ENCODE data around the gene WDR88.
A peak's percentile ranks its signal among the peaks of the same experiment; 100 is the strongest.
"Not testable (repeated sequence)": the region's sequence is repeated elsewhere in the genome, so short reads cannot be mapped to it uniquely, and the experiment has no call there.

Gene WDR88

GRCh38 chr19:33130433-33130832 lies 1.5 kb upstream of the WDR88 start:
- DNase-seq = no peak

- no peak for DNase-seq
These were observed 511 bp downstream of the WDR88 start for GRCh38 chr19:33132425-33132824.

DNA sequence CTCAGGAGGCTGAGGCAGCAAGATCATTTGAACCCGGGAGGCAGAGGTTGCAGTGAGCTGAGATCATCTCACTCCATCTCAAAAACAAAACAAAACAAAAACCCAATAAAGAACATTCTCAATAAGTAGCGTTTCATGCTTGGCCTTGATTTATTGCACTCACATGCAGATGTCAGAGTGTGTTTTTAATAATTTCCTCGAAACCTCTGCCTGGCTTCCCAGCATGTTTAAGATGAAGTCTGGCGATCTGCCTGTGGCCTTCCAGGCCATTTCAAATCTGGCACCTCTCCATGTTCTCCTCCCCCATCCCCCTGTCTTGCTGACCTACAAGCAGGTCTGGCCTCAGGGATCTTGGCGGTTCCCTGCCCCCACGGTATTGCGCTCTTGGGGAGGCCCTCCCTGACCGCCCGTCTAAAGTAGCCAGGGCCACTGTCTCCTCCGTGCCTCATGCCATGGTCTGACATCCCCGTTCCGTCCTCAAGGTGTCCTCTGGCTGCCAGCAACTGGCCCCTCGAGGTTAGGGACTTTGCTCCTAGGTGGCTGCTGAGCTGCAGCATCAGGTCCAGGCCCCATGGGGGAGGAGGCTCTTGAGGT lies 1.6 kb downstream of the WDR88 start:
- DNase-seq = no peak

- DNase-seq = peak; percentile 61
These were observed 2.7 kb downstream of the WDR88 start for GRCh38 chr19:33134571-33135041.

- DNase-seq = no peak
These were observed 7.3 kb downstream of the WDR88 start for GRCh38 chr19:33139165-33139564.

DNA sequence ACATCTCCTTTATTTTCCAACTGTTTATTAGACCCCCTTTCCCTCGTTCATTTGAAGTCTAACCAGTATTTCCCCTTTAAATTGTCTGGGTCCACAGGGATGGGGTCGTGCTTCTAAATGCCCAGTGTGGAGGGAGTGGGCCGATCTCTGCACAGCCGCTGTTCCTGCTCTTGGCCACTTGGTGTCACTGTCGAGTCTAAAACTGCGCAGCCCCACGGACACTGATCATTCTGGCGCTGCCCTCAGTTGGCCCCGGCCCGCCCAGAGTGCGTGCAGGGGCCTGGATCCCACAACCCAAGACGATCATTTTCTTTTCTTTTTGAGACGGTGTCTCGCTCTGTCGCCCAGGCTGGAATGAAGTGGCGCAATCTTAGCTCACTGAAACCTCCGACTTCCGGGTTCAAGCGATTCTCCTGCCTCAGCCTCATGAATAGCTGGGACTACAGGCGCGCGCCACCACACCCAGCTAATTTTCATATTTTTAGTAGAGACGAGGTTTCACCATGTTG lies 12.0 kb downstream of the WDR88 start:
- peak; percentile 64 for DNase-seq

DNA sequence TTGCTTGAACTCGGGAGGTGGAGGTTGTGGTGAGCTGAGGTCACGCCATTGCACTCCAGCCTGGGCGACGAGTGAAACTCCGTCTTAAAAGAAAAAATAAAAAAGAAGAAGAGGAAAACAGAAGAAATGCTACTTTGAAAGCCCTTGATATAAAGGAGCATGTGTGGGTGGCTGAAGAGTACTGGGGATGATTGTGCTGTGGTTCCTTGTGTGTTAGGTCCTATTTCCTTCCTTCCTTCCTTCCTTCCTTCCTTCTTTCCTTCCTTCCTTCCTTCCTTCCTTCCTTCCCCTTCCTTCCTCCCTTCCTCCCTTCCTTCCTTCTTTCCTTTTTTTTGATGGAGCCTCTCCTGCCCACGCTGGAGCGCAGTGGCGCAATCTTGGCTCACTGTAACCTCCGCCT lies 14.3 kb downstream of the WDR88 start:
- no peak for DNase-seq

GRCh38 chr19:33147538-33147937 lies 15.6 kb downstream of the WDR88 start:
- no peak for DNase-seq

DNA sequence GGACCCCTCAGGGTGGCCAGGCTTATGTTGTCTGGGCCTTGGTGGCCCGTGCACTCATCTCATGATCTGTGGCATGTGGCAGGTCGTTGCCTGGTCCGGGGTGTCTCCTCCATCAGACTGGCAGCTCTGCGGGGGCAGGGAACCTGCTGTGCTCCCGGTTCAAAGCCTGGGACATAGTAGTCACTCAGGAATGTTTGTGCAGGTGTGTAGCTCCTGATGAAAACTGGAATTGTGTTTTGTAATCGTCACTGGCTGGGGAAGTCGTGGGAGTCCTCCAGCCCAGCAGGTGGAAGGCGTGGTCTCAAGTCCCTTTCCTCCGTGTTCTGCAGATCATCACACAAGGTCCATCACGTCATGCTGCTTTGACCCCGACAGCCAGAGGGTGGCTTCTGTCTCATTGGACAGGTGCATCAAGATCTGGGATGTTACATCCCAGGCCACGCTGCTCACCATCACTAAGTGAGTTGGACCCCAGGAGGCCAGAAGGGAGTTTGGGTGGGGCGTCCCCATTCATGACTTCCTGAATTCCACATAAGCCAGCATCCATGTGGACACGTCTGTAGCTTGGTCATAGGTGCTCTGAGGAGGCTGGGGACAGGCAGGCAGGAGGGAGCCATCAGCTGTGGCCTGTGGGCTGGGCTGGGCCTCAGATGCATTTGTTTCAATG lies 19.1 kb downstream of the WDR88 start:
- no peak for DNase-seq

GRCh38 chr19:33152176-33152575 lies 20.3 kb downstream of the WDR88 start:
- no peak for DNase-seq

GRCh38 chr19:33152625-33153024 lies 20.7 kb downstream of the WDR88 start:
- DNase-seq = not testable (repeated sequence)

DNA sequence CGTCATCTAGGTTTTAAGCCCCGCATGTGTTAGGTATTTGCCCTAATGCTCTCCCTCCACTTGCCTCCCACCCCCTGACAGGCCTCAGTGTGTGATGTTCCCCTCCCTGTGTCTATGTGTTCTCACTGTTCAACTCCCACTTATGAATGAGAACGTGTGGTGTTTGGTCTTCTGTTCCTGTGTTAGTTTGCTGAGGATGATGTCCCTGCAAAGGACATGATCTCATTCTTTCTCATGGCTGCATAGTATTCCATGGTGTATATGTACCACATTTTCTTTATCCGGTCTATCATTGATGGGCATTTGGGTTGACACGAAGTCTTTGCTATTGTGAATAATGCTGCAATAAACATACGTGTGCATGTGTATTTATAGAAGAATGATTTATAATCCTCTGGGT lies 22.4 kb downstream of the WDR88 start:
- DNase-seq = not testable (repeated sequence)

DNA sequence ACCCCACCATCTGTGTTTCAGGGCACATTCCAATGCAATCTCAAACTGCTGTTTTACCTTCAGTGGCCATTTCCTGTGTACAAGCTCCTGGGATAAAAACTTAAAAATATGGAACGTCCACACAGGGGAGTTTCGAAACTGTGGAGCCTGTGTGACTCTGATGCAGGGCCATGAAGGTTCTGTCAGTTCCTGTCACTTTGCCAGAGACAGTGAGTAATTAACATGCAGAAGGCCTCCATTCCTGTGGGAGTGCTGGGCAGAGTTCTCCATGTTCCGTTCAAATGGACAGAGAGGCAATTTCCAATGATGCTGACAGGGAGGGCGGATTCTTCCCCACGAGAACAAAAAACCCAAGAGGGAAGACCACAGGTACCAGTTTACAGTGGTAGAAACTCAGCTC lies 24.4 kb downstream of the WDR88 start:
- no peak for DNase-seq

GRCh38 chr19:33157906-33158305 lies 26.0 kb downstream of the WDR88 start:
- DNase-seq = no peak

- no peak for DNase-seq
These were observed 26.5 kb downstream of the WDR88 start for GRCh38 chr19:33158365-33158764.

- DNase-seq = no peak
These were observed 27.2 kb downstream of the WDR88 start for GRCh38 chr19:33159149-33159548.

DNA sequence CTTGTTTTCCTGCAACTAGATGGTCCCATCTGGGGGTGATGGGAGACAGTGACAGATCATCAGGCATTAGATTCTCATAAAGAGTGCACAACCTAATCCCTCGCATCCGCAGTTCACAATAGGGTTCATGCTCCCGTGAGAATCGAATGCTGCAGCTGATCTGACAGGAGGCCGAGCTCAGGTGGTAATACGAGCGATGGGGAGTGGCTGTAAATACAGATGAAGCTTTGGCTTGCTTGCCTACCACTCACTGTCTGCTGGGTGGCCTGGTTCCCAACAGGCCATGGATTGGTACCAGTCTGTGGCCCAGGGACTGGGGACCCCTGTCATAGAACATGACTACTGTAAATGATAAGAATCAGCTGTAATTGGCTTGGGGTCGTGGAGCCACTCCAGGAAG lies 28.0 kb downstream of the WDR88 start:
- no peak for DNase-seq

DNA sequence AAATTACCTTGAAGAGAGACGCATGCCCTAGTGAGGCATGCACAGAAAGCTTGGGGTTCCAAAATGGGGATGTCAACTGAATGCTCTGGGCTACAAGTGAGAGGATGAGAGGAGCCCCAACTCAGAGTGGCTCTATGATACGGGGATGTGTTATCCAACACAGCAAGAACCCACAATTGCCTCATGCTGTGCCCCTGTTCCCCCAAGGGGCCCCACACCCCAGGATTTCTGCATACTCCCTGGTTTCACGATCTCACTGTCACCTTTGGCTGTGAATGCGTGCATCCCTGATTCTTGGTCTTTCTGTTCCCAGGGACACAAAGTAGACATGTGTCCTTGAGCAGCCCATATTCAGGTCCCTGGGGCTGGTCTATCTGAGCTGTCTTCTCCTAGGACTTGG lies 29.3 kb downstream of the WDR88 start:
- DNase-seq = no peak

GRCh38 chr19:33163481-33163880 lies 31.6 kb downstream of the WDR88 start:
- no peak for DNase-seq

DNA sequence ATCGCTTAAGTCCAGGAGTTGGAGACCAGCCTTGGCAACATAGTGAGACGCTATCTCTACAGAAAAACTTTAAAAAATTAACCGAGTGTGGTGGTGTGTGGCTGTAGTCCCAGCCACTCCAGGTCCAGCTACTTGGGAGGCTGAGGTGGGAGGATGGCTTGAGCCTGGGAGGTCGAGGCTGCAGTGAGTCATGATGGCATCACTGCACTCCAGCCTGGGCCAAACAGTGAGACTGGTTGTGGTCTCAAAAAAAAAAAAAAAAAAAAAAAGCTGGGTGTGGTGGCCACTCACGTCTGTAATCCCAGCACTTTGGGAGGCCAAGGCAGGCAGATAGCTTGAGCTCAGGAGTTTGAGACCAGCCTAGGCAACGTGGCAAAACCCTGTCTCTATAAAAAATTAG lies 34.1 kb downstream of the WDR88 start:
- not testable (repeated sequence) for DNase-seq

GRCh38 chr19:33167438-33167837 lies 35.5 kb downstream of the WDR88 start:
- no peak for DNase-seq

DNA sequence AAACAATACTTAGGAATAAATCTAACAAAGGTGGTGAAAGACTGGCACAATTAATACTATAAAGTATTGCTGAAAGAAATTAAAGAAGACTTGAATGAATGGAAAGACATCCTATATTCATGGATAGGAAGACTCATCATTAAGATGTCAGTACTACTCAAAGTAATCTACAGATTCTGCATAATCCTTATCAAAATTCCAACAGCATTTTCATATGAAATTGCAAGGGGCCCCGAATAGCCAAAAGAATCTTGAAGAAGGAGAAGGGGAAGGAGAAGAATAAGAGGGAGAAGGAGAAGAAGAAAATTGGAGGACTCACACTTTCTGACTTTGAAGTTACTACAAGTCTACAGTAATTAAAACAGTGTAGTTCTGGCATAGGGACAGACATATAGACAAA lies 36.6 kb downstream of the WDR88 start:
- no peak for DNase-seq

- no peak for DNase-seq
These were observed 39.4 kb downstream of the WDR88 start for GRCh38 chr19:33171222-33171795.

DNA sequence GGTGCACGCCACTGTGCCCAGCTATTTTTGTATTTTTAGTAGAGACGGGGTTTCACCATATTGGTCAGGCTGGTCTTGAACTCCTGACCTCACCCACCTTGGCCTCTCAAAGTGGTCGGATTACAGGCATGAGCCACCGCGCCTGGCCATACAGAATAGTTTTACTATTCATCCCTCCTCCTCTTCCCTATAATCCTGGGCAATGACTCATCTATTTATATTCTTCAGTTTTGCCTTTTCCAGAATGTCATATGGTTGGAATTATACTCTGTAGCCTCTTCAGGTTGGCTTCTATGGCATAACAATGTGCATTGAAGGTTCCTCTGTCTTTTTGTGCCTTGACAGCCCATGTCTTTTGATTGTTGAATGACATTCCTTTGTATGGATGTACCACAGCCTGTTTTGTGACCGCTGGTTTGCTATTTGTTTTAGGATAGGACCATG lies 40.0 kb downstream of the WDR88 start:
- DNase-seq = no peak
